Gastrocnemius medialis (tissue), 4 donors: Measurements from ENCODE around the gene PIK3IP1.

Source experiments
- CTCF ChIP-seq, 5 experiments: fragments of 450-650 bp in 3 of 5; fragments of 200-600 bp in 2 of 5; sonication (generic) in 2 of 5; IDR thresholded peaks in 4 of 5; conservative IDR thresholded peaks in 1 of 5; 1 replicate in 4 of 5; 2 replicates in 1 of 5; pipeline ENCODE4 v1.5.1; 2016 to 2019; ENCODE audit warnings: antibody characterized with exemption in 5 of 5, mild to moderate bottlenecking in 3 of 5, moderate library complexity in 3 of 5
- POLR2A ChIP-seq, 2 donors: fragments of 450-650 bp; IDR thresholded peaks; one replicate each; pipeline ENCODE4 v1.6.1; 2017; ENCODE audit warnings: antibody characterized with exemption in 2 of 2, mild to moderate bottlenecking in 2 of 2, moderate library complexity in 2 of 2

- no peak for TF ChIP-seq CTCF (IDR thresholded peaks at IDR 0.05 in 4 of 5, conservative IDR thresholded peaks at IDR 0.05 in 1 of 5)
- no peak for TF ChIP-seq POLR2A (IDR thresholded peaks at IDR 0.05)
These were observed 52.4 kb downstream of the PIK3IP1 start for GRCh38 chr22:31239771-31240370.
